ENCODE measurements around the gene SLC8A1. TPM values are rescaled to one million over a fixed set of nuclear protein-coding genes. Genes with fewer than 3 reads are reported as not detected.

SLC8A1 gene
- total and polyA plus RNA-seq, 7 experiments from 2014 or later: 0.95 to 22.8 (median 1.5) TPM; not detected in 2

GRCh38 chr2:40431600-40431955 lies 20.3 kb downstream of the SLC8A1 start:
- Mint-ChIP-seq H3K4me1 (peaks cover 0 to 4% (median 0%) of the 10 kb centered on the region in 7 donors), H3K27me3 (peaks cover 0 to 5% (median 0%) of the 10 kb centered on the region in 5 donors), H3K9me3 (peaks cover 0 to 9% (median 0%) of the 10 kb centered on the region in 11 donors), H3K36me3 (no peaks in the 10 kb centered on the region), H3K4me3 (no peak overlapping the region), H3K27ac (no peak overlapping the region)
- H3K4me3 ChIP-seq (ENCODE audit: low read length): no peak overlapping the region
- intact Hi-C loops (cut with micrococcal nuclease): no loop called here
- ATAC-seq: peak; percentile 80
- POLR2A ChIA-PET: no interaction called here
- H3K27ac ChIP-seq (ENCODE audit: low read depth, low read length): no peak overlapping the region
- H3K4me1 ChIP-seq (ENCODE audit: control insufficient read depth in 2 of 2, insufficient read depth in 2 of 2, low read length in 2 of 2): no peaks in the 10 kb centered on the region
- H3K27me3 ChIP-seq (ENCODE audit: control insufficient read depth in 2 of 2, insufficient read depth in 2 of 2, low read length in 2 of 2): no peaks in the 10 kb centered on the region
- H3K9me3 ChIP-seq (ENCODE audit: control insufficient read depth in 2 of 3, low read length in 3 of 3): no peaks in the 10 kb centered on the region
- no peak for DNase-seq
- CTCF ChIA-PET: no interaction called here
- H3K36me3 ChIP-seq (ENCODE audit: control insufficient read depth in 2 of 3, insufficient read depth in 3 of 3, low read length in 3 of 3): no peaks in the 10 kb centered on the region

GRCh38 chr2:40430776-40431599 lies 20.9 kb downstream of the SLC8A1 start:
- no peak overlapping the region for H3K27ac Mint-ChIP-seq
- CTCF ChIA-PET: no interaction called here

GRCh38 chr2:40428439-40428838 lies 23.5 kb downstream of the SLC8A1 start:
- no peak overlapping the region for H3K4me3 Mint-ChIP-seq
- ChIA-PET CTCF (no interaction called here), POLR2A (no interaction called here)
- no peaks in the 10 kb centered on the region for H3K36me3 Mint-ChIP-seq
- H3K9me3 Mint-ChIP-seq: peaks cover 0 to 9% (median 0%) of the 10 kb centered on the region in 11 donors
- peaks cover 0 to 1% (median 0%) of the 10 kb centered on the region in 7 donors for H3K4me1 Mint-ChIP-seq
- intact Hi-C loops (cut with micrococcal nuclease): no loop called here
- Histone ChIP-seq H3K9me3 (ENCODE audit: control insufficient read depth in 2 of 3, low read length in 3 of 3) (no peaks in the 10 kb centered on the region), H3K27me3 (ENCODE audit: control insufficient read depth in 2 of 2, insufficient read depth in 2 of 2, low read length in 2 of 2) (no peaks in the 10 kb centered on the region), H3K4me1 (ENCODE audit: control insufficient read depth in 2 of 2, insufficient read depth in 2 of 2, low read length in 2 of 2) (no peaks in the 10 kb centered on the region), H3K36me3 (ENCODE audit: control insufficient read depth in 2 of 3, insufficient read depth in 3 of 3, low read length in 3 of 3) (no peaks in the 10 kb centered on the region), H3K27ac (ENCODE audit: low read depth, low read length) (no peak overlapping the region), H3K4me3 (ENCODE audit: low read length) (no peak overlapping the region)
- DNase-seq (no peak), ATAC-seq (no peak)
- no peaks in the 10 kb centered on the region for H3K27me3 Mint-ChIP-seq
- H3K27ac Mint-ChIP-seq: no peak overlapping the region

More at GRCh38 chr2:40430776-40431599, 20.9 kb downstream of the SLC8A1 start:
- Histone ChIP-seq H3K4me3 (ENCODE audit: low read length) (no peak overlapping the region), H3K27ac (ENCODE audit: low read depth, low read length) (no peak overlapping the region), H3K4me1 (ENCODE audit: control insufficient read depth in 2 of 2, insufficient read depth in 2 of 2, low read length in 2 of 2) (no peaks in the 10 kb centered on the region), H3K27me3 (ENCODE audit: control insufficient read depth in 2 of 2, insufficient read depth in 2 of 2, low read length in 2 of 2) (no peaks in the 10 kb centered on the region), H3K9me3 (ENCODE audit: control insufficient read depth in 2 of 3, low read length in 3 of 3) (no peaks in the 10 kb centered on the region), H3K36me3 (ENCODE audit: control insufficient read depth in 2 of 3, insufficient read depth in 3 of 3, low read length in 3 of 3) (no peaks in the 10 kb centered on the region)
- Mint-ChIP-seq H3K27me3 (no peaks in the 10 kb centered on the region), H3K36me3 (no peaks in the 10 kb centered on the region), H3K4me1 (peaks cover 0 to 4% (median 0%) of the 10 kb centered on the region in 7 donors), H3K4me3 (no peak overlapping the region), H3K9me3 (peaks cover 0 to 9% (median 0%) of the 10 kb centered on the region in 11 donors)
- POLR2A ChIA-PET: no interaction called here
- intact Hi-C loops (cut with micrococcal nuclease): no loop called here
- ATAC-seq (no peak), DNase-seq (no peak)

- Mint-ChIP-seq H3K27ac (no peak overlapping the region), H3K27me3 (no peaks in the 10 kb centered on the region), H3K36me3 (no peaks in the 10 kb centered on the region), H3K4me3 (no peak overlapping the region), H3K4me1 (no peaks in the 10 kb centered on the region), H3K9me3 (peaks cover 0 to 2% (median 0%) of the 10 kb centered on the region in 11 donors)
- Histone ChIP-seq H3K27ac (ENCODE audit: low read depth, low read length) (no peak overlapping the region), H3K4me3 (ENCODE audit: low read length) (no peak overlapping the region), H3K36me3 (ENCODE audit: control insufficient read depth in 2 of 3, insufficient read depth in 3 of 3, low read length in 3 of 3) (no peaks in the 10 kb centered on the region), H3K9me3 (ENCODE audit: control insufficient read depth in 2 of 3, low read length in 3 of 3) (no peaks in the 10 kb centered on the region), H3K27me3 (ENCODE audit: control insufficient read depth in 2 of 2, insufficient read depth in 2 of 2, low read length in 2 of 2) (no peaks in the 10 kb centered on the region), H3K4me1 (ENCODE audit: control insufficient read depth in 2 of 2, insufficient read depth in 2 of 2, low read length in 2 of 2) (no peaks in the 10 kb centered on the region)
- intact Hi-C loops (cut with micrococcal nuclease): no loop called here
- ChIA-PET CTCF (no interaction called here), POLR2A (no interaction called here)
- no peak for ATAC-seq
- DNase-seq: no peak
Observed at GRCh38 chr2:40421631-40422297, 30.1 kb downstream of the SLC8A1 start.

GRCh38 chr2:40420478-40420877 lies 31.4 kb downstream of the SLC8A1 start:
- no peaks in the 10 kb centered on the region for H3K4me1 Mint-ChIP-seq
- no peak for ATAC-seq

GRCh38 chr2:40419364-40419762 lies 32.5 kb downstream of the SLC8A1 start:
- no peaks in the 10 kb centered on the region for H3K27me3 ChIP-seq (ENCODE audit: control insufficient read depth in 2 of 2, insufficient read depth in 2 of 2, low read length in 2 of 2)
- no peaks in the 10 kb centered on the region for H3K4me1 Mint-ChIP-seq
- H3K9me3 ChIP-seq (ENCODE audit: control insufficient read depth in 2 of 3, low read length in 3 of 3): no peaks in the 10 kb centered on the region
- peaks cover 0 to 2% (median 0%) of the 10 kb centered on the region in 11 donors for H3K9me3 Mint-ChIP-seq
- peak overlapping the region in 1 of 9 donors; percentile 58 for H3K27ac Mint-ChIP-seq
- no peaks in the 10 kb centered on the region for H3K4me1 ChIP-seq (ENCODE audit: control insufficient read depth in 2 of 2, insufficient read depth in 2 of 2, low read length in 2 of 2)
- POLR2A ChIA-PET: no interaction called here
- DNase-seq (no peak), ATAC-seq (no peak)
- no peaks in the 10 kb centered on the region for H3K27me3 Mint-ChIP-seq
- intact Hi-C loops (cut with micrococcal nuclease): no loop called here
- no peak overlapping the region for H3K4me3 ChIP-seq (ENCODE audit: low read length)
- no peak overlapping the region for H3K4me3 Mint-ChIP-seq
- H3K36me3 ChIP-seq (ENCODE audit: control insufficient read depth in 2 of 3, insufficient read depth in 3 of 3, low read length in 3 of 3): no peaks in the 10 kb centered on the region
- no peaks in the 10 kb centered on the region for H3K36me3 Mint-ChIP-seq
- no peak overlapping the region for H3K27ac ChIP-seq (ENCODE audit: low read depth, low read length)
- CTCF ChIA-PET: no interaction called here

More at GRCh38 chr2:40420478-40420877, 31.4 kb downstream of the SLC8A1 start:
- Histone ChIP-seq H3K9me3 (ENCODE audit: control insufficient read depth in 2 of 3, low read length in 3 of 3) (no peaks in the 10 kb centered on the region), H3K4me3 (ENCODE audit: low read length) (no peak overlapping the region), H3K27ac (ENCODE audit: low read depth, low read length) (no peak overlapping the region), H3K27me3 (ENCODE audit: control insufficient read depth in 2 of 2, insufficient read depth in 2 of 2, low read length in 2 of 2) (no peaks in the 10 kb centered on the region), H3K36me3 (ENCODE audit: control insufficient read depth in 2 of 3, insufficient read depth in 3 of 3, low read length in 3 of 3) (no peaks in the 10 kb centered on the region), H3K4me1 (ENCODE audit: control insufficient read depth in 2 of 2, insufficient read depth in 2 of 2, low read length in 2 of 2) (no peaks in the 10 kb centered on the region)
- H3K9me3 Mint-ChIP-seq: peaks cover 0 to 2% (median 0%) of the 10 kb centered on the region in 11 donors
- ChIA-PET POLR2A (no interaction called here), CTCF (no interaction called here)
- H3K27me3 Mint-ChIP-seq: no peaks in the 10 kb centered on the region
- H3K36me3 Mint-ChIP-seq: no peaks in the 10 kb centered on the region
- no peak overlapping the region for H3K27ac Mint-ChIP-seq
- intact Hi-C loops (cut with micrococcal nuclease): no loop called here
- no peak overlapping the region for H3K4me3 Mint-ChIP-seq
- no peak for DNase-seq

Measured in naive thymus-derived CD4-positive, alpha-beta T cell (primary cell).